HG03097 (cell line): ENCODE data around the gene NFATC4.
"Not testable (repeated sequence)": the region's sequence is repeated elsewhere in the genome, so short reads cannot be mapped to it uniquely, and the experiment has no call there.

Source experiments
- ATAC-seq: cut with Tn5 transposase; IDR thresholded peaks from one replicate; pipeline ENCODE4 v1.9.1; 2021; ENCODE audit not compliant: unreplicated experiment, low FRiP score

NFATC4 gene

GRCh38 chr14:24387009-24387345 is 19.0 kb downstream of the NFATC4 start:
- no peak for ATAC-seq

DNA sequence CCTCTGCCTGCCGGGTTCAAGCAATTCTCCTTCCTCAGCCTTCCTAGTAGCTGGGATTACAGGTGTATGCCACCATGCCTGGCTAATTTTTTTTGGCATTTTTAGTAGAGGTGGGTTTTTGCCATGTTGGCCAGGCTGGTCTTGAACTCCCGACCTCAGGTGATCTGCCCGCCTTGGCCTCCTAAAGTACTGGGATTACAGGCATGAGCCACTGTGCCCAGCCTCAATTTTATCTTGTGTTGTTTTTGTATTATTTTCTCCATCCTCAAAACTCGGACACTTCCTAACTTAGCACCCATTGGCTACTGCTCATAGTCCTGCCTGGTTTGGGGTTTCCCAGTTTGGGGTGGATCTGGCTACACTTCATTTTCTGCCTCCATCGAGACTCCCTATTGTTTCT is 19.6 kb downstream of the NFATC4 start:
- ATAC-seq, result not testable (repeated sequence)

GRCh38 chr14:24388474-24389179 is 20.6 kb downstream of the NFATC4 start:
- no peak for ATAC-seq

- ATAC-seq, result no peak
These were observed 21.4 kb downstream of the NFATC4 start for GRCh38 chr14:24389226-24389848.

DNA sequence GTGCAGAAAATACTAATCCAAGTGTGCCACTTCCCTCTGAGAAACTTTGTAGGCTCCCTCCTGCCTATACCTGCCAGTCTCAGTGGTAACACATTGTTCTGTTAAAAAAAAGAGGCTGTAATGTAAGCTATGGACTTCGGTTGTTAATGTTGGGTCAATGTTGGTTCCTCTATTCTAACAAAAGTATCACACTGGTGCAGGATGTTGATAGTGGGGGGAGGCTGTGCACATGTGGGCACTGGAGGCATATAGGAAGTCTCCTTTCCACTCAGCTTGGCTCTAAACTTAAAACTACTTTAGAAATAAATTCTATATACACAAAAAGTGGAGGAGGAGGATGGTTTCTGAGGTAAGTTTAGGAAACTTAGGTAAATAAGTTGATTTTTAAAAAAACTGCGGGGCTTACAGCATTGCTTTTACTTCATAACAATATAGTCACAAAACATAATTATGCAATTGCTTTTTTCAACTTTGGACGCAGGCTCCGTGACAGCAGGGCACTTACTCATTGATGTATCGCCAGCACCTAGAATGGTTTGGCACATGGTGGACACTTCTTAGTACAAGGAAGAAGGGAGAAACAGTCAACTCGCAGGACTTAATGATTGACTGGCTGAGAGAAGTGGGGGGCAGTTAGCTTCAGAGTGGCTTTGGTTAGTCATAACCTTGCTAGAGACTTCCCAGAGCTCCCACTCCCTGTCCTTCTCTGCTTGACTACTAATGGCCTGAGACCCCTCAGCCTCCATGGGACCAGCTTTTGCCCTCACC is 22.9 kb downstream of the NFATC4 start:
- ATAC-seq, result no peak

DNA sequence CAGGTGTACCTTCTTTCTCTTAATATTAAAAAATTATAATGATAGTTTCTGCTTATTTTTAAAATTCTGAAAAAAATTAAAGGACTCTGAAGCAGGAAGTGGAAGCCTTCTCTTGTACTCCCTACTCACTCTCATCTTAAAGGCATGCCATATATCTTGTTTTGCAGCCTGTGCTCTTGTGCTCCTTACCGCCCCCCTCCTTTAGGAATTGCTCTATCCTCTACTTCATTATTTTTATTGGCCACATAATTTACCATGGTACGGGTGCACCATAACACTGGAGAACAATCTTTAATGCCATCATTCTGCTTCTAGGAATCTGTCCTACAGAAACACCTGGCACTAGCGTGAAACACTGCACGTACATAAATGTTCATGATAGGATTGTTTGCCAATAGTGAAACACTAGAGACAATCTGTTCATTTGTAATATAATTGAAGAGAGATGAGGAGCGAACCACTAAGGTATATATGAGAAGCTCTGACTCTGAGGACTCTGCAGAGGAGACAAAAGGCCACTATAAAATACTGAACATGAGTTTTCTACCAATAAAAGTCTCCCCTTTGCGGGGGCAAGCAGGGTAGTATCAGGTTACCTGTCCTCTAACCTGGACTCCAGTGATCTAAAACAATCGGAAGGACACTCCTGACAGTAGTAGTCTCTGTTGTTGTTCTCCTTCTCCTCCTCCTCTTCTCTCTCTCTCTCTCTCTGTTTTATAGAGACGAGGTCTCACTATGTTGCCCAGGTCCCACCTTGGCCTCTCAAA is 24.5 kb downstream of the NFATC4 start:
- ATAC-seq, result no peak

GRCh38 chr14:24394275-24394674 is 26.3 kb downstream of the NFATC4 start:
- no peak for ATAC-seq

GRCh38 chr14:24395609-24396582 is 27.9 kb downstream of the NFATC4 start:
- ATAC-seq, result no peak

- no peak for ATAC-seq
These were observed 29.8 kb downstream of the NFATC4 start for GRCh38 chr14:24397639-24398292.

- ATAC-seq, result no peak
These were observed 30.3 kb downstream of the NFATC4 start for GRCh38 chr14:24398293-24398652.

GRCh38 chr14:24398653-24399446 is 30.9 kb downstream of the NFATC4 start, which contains the start of gene NYNRIN:
NYNRIN (plus strand) TSS chr14:24399003; CDS start chr14:24399247, 244 bp downstream.
- ATAC-seq, result no peak

GRCh38 chr14:24399447-24399822 is 31.5 kb downstream of the NFATC4 start:
- no peak for ATAC-seq

- no peak for ATAC-seq
These were observed 32.2 kb downstream of the NFATC4 start for GRCh38 chr14:24399999-24400718.

DNA sequence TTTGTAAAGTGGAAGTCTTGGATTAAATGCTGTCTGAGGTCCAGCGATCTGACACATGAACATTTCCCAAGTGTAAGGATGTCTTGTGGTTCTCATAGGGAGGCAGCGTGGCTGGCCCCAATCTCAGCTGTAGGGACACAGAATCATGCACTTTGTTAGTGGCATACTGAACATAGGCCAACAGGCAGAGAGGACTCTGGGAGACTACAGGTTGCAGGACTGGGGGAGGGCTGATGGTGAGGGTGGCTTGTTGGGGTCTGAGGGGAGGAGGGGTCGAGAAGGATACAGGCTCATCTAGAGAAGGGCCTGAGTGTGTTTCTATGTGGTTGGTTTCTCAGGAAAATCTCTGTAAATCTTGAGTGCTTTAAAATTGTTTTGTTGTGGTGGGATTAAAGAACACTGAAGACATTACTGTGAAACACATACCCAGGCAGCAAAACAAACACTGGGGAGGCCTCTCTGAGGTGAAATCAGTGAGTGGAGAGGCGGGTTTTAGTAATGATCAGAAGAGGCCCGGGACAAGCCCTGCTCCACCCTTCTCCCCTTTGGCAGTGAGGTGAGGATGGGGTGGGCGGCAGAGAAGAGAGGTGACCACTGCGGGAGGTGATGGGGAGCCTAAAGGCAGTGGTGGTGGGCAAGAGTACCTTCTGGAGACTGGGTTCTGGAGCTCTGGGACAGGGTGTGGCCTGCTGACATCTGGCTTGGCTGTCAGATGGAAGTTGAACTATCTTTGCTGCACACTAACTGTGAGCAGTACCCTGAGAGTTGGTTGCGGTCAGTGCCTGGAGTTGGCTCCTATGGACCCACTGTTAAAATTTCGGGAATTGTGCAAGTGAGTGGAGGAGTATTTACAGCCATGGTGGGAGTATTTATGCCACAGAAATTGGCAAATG is 34.1 kb downstream of the NFATC4 start:
- no peak for ATAC-seq

DNA sequence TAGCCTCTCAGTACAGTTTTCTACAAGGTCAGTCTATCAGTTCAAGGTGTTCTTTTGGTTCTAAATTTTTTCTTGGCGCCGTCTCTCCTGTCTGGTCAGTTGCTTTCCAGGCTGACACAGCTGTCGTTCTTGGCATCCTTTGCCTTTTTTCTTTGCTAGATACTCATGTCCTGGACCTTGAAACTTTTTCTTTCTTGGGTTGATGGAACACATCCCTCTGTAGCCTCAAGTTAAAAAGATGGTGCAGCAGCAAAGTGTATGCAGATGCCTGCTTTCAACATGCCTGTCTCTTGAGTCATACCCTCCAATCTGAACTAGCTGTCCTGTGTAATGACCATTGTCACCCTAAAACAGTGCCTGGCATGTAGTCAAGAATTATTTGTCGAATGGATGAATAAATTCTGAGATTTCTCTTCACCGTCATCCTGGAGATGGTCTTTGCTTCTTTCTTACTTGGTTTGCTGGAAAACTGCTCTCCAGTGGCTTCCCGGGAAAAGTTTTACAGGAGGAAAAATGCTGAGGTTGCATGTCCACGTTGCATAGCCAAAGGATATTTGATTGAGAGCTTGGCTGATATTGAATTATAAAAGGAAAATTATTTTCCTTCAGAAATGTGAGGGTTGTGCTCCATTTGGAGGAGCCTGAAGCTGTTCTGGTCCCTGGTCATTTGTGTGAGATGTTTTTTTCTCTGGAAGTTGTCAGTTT is 35.5 kb downstream of the NFATC4 start:
- no peak for ATAC-seq

- no peak for ATAC-seq
These were observed 36.8 kb downstream of the NFATC4 start for GRCh38 chr14:24404814-24405213.
